SK-N-MC (cell line): ENCODE results near the gene HELZ.
"Not testable (repeated sequence)": the region's sequence is repeated elsewhere in the genome, so short reads cannot be mapped to it uniquely, and the experiment has no call there.

Source experiments
- EZH2 ChIP-seq: fragments of 200-600 bp; sonication (generic); IDR thresholded peaks from one replicate; pipeline ENCODE4 v1.6.1; 2017; ENCODE audit warnings: antibody characterized with exemption
- POLR2AphosphoS5 ChIP-seq: IDR thresholded peaks from 2 replicates; pipeline ENCODE4 v1.6.1; 2012; ENCODE audit warnings: mild to moderate bottlenecking, low read depth, low read length, borderline replicate concordance

GRCh38 chr17:67251586-67251985 is 6.6 kb upstream of the HELZ start:
- TF ChIP-seq POLR2AphosphoS5, EZH2: not testable (repeated sequence)
